H1 (cell line): ENCODE results near the gene TP53I11.

Experiments
- CTCF ChIP-seq, 3 experiments: IDR thresholded peaks; 1 replicate in 2 of 3; 2 replicates in 1 of 3; pipeline versions ENCODE4 v1.5.1 to v1.6.1; 2011; ENCODE audit warnings: low read length in 3 of 3, mild to moderate bottlenecking in 3 of 3, inconsistent platforms in 2 of 3, low read depth in 1 of 3, moderate library complexity in 1 of 3; ENCODE audit not compliant: insufficient read depth in 1 of 3; ENCODE audit errors: control extremely low read depth in 1 of 3
- EP300 ChIP-seq, 2 experiments: IDR thresholded peaks; 1 replicate in 1 of 2; 2 replicates in 1 of 2; pipeline ENCODE4 v1.6.1; 2011 to 2012; ENCODE audit warnings: low read depth in 2 of 2, low read length in 2 of 2, mild to moderate bottlenecking in 2 of 2, borderline replicate concordance in 1 of 2, inconsistent platforms in 1 of 2, moderate library complexity in 1 of 2
- JUN ChIP-seq: IDR thresholded peaks from 2 replicates; pipeline ENCODE4 v1.6.1; 2011; ENCODE audit warnings: low read depth, mild to moderate bottlenecking, improper control_type of control experiment, low read length
- KDM1A ChIP-seq: fragments of 200-600, 300-600 bp; sonication (generic); IDR thresholded peaks from 2 replicates; pipeline ENCODE4 v1.7.1; 2016; ENCODE audit warnings: mild to moderate bottlenecking, low read length, borderline replicate concordance
- POLR2A ChIP-seq, 2 experiments: IDR thresholded peaks; 1 replicate in 1 of 2; 2 replicates in 1 of 2; pipeline ENCODE4 v1.6.1; 2011; ENCODE audit warnings: low read depth in 2 of 2, low read length in 2 of 2, mild to moderate bottlenecking in 2 of 2; ENCODE audit errors: control extremely low read depth in 1 of 2

GRCh38 chr11:44913502-44913901, 37.2 kb downstream of the TP53I11 start:
- TF ChIP-seq KDM1A (no peak), JUN (no peak), EP300 (IDR thresholded peaks at IDR 0.05; ENCODE audit: borderline replicate concordance in 1 of 2, low read depth in 2 of 2, low read length in 2 of 2) (no peak), CTCF (IDR thresholded peaks at IDR 0.05; ENCODE audit: control extremely low read depth in 1 of 3, insufficient read depth in 1 of 3, low read depth in 1 of 3, low read length in 3 of 3) (no peak), POLR2A (IDR thresholded peaks at IDR 0.05; ENCODE audit: control extremely low read depth in 1 of 2, low read depth in 2 of 2, low read length in 2 of 2) (no peak)
